ENCODE results near the gene ZMYND11. TPM values are rescaled to one million over a fixed set of nuclear protein-coding genes. Genes with fewer than 3 reads are reported as not detected.
"Not testable (repeated sequence)": the region's sequence is repeated elsewhere in the genome, so short reads cannot be mapped to it uniquely, and the experiment has no call there.

The ZMYND11 gene
- total RNA-seq, 2 donors from 2014 or later: 60.2 to 61.1 TPM

GRCh38 chr10:178723-179122, 43.5 kb downstream of the ZMYND11 start:
- Histone ChIP-seq H3K9me3 (peaks cover 0 to 2% of the 10 kb centered on the region in 2 donors), H3K36me3 (peaks cover 30% of the 10 kb centered on the region), H3K27ac (no peak overlapping the region), H3K4me1 (peaks cover 0 to 6% of the 10 kb centered on the region in 2 donors), H3K4me3 (no peak overlapping the region), H3K27me3 (no peaks in the 10 kb centered on the region)
- no peak for DNase-seq (ENCODE audit: low spot score)
- TF ChIP-seq CTCF (IDR thresholded peaks at IDR 0.05): no peak

- no peaks in the 10 kb centered on the region for H3K27me3 ChIP-seq
- H3K4me1 ChIP-seq: peaks cover 0 to 6% of the 10 kb centered on the region in 2 donors
- H3K36me3 ChIP-seq: peaks cover 37% of the 10 kb centered on the region
- no peak for TF ChIP-seq CTCF (IDR thresholded peaks at IDR 0.05)
- peaks cover 0 to 11% of the 10 kb centered on the region in 2 donors for H3K9me3 ChIP-seq
- no peak overlapping the region for H3K27ac ChIP-seq
- H3K4me3 ChIP-seq: no peak overlapping the region
- no peak for DNase-seq (ENCODE audit: low spot score)
Observed at GRCh38 chr10:182441-183201, 47.4 kb downstream of the ZMYND11 start.

GRCh38 chr10:184174-184573, 48.9 kb downstream of the ZMYND11 start:
- no peak for TF ChIP-seq CTCF (IDR thresholded peaks at IDR 0.05)
- Histone ChIP-seq H3K36me3 (peaks cover 37% of the 10 kb centered on the region), H3K4me1 (no peaks in the 10 kb centered on the region), H3K27ac (no peak overlapping the region), H3K27me3 (no peaks in the 10 kb centered on the region), H3K4me3 (no peak overlapping the region), H3K9me3 (peaks cover 0 to 11% of the 10 kb centered on the region in 2 donors)
- DNase-seq (ENCODE audit: low spot score): no peak

- H3K4me3 ChIP-seq: no peak overlapping the region
- H3K27me3 ChIP-seq: no peaks in the 10 kb centered on the region
- no peak for DNase-seq (ENCODE audit: low spot score)
- H3K9me3 ChIP-seq: peaks cover 0 to 11% of the 10 kb centered on the region in 2 donors
- TF ChIP-seq CTCF (IDR thresholded peaks at IDR 0.05): no peak
- H3K4me1 ChIP-seq: no peaks in the 10 kb centered on the region
- H3K36me3 ChIP-seq: peaks cover 37% of the 10 kb centered on the region
- H3K27ac ChIP-seq: no peak overlapping the region
Observed at GRCh38 chr10:184911-185310, 49.7 kb downstream of the ZMYND11 start.

GRCh38 chr10:185571-185970, 50.3 kb downstream of the ZMYND11 start:
- not testable (repeated sequence) for H3K4me1 ChIP-seq; H3K27me3 ChIP-seq; DNase-seq (ENCODE audit: low spot score); H3K27ac ChIP-seq; H3K4me3 ChIP-seq
- Histone ChIP-seq H3K9me3 (peaks cover 0 to 11% of the 10 kb centered on the region in 2 donors), H3K36me3 (peaks cover 31% of the 10 kb centered on the region)

- DNase-seq (ENCODE audit: low spot score): no peak
- H3K36me3 ChIP-seq: peaks cover 21% of the 10 kb centered on the region
- no peak overlapping the region for H3K27ac ChIP-seq
- no peaks in the 10 kb centered on the region for H3K27me3 ChIP-seq
- peaks cover 0 to 6% of the 10 kb centered on the region in 2 donors for H3K4me1 ChIP-seq
- no peak for TF ChIP-seq CTCF (IDR thresholded peaks at IDR 0.05)
- H3K4me3 ChIP-seq: no peak overlapping the region
- H3K9me3 ChIP-seq: peaks cover 0 to 11% of the 10 kb centered on the region in 2 donors
Observed at GRCh38 chr10:186911-187310, 51.7 kb downstream of the ZMYND11 start.

Measured in right atrium auricular region (tissue), 2 donors.